GM23338 (cell line): Measurements from ENCODE around the gene PRCC. TPM values are rescaled to one million over a fixed set of nuclear protein-coding genes. Genes with fewer than 3 reads are reported as not detected.

Source experiments
- ATAC-seq: fragments of 200-7000 bp; cut with Tn5 transposase; 3 replicates; pipeline ENCODE4 v1.9.1; 2020
- DNase-seq: peaks from one replicate; pipeline ENCODE4 v3.0.0-alpha.2; 2015; ENCODE audit warnings: low spot score
- H2AFZ ChIP-seq: fragments of 200-600 bp; sonication (generic); 2 replicates; pipeline ENCODE4 v1.8.0; 2016; ENCODE audit warnings: antibody characterized with exemption, mild to moderate bottlenecking, moderate library complexity
- H3F3A ChIP-seq: fragments of 200-600 bp; sonication (generic); replicated peaks from 2 replicates; pipeline ENCODE4 v1.8.0; 2017; ENCODE audit warnings: antibody characterized with exemption, mixed run types, low read depth
- H3K27ac ChIP-seq: fragments of 200-600 bp; sonication (generic); 2 replicates; pipeline ENCODE4 v1.6.1; 2016; ENCODE audit warnings: low read depth
- H3K27me3 ChIP-seq: fragments of 200-600 bp; sonication (generic); 2 replicates; pipeline ENCODE4 v1.8.0; 2016; ENCODE audit warnings: mild to moderate bottlenecking, mixed run types, moderate library complexity; ENCODE audit not compliant: insufficient read depth
- H3K36me3 ChIP-seq: fragments of 200-600 bp; sonication (generic); 2 replicates; pipeline ENCODE4 v1.8.0; 2016; ENCODE audit warnings: mild to moderate bottlenecking; ENCODE audit not compliant: insufficient read depth
- H3K4me1 ChIP-seq: fragments of 200-600 bp; sonication (generic); 2 replicates; pipeline ENCODE4 v1.8.0; 2016; ENCODE audit warnings: mild to moderate bottlenecking, moderate library complexity; ENCODE audit not compliant: insufficient read depth
- H3K4me2 ChIP-seq: fragments of 200-600 bp; sonication (generic); 2 replicates; pipeline ENCODE4 v1.7.1; 2017; ENCODE audit warnings: mixed run types
- H3K4me3 ChIP-seq: fragments of 200-600 bp; sonication (generic); 2 replicates; pipeline ENCODE4 v1.6.1; 2016; ENCODE audit warnings: mixed run types
- H3K79me2 ChIP-seq: fragments of 200-600 bp; sonication (generic); replicated peaks from 2 replicates; pipeline ENCODE4 v1.8.0; 2017; ENCODE audit warnings: mild to moderate bottlenecking; ENCODE audit not compliant: insufficient read depth
- H3K9me2 ChIP-seq: fragments of 200-600 bp; sonication (generic); 2 replicates; pipeline ENCODE4 v1.8.0; 2017; ENCODE audit not compliant: insufficient read depth
- H4K20me1 ChIP-seq: fragments of 200-600 bp; sonication (generic); replicated peaks from 2 replicates; pipeline ENCODE4 v1.8.0; 2017; ENCODE audit warnings: mild to moderate bottlenecking; ENCODE audit not compliant: insufficient read depth
- H3K27ac Mint-ChIP-seq: 2 replicates; pipeline ENCODE4 v1.8.0; 2020; ENCODE audit warnings: inconsistent platforms, mild to moderate bottlenecking, moderate library complexity, mixed read lengths
- H3K27me3 Mint-ChIP-seq: 3 replicates; pipeline ENCODE4 v1.8.0; 2022; ENCODE audit warnings: low read depth, mild to moderate bottlenecking, moderate library complexity, mixed read lengths, inconsistent platforms; ENCODE audit not compliant: insufficient read depth, poor library complexity
- H3K36me3 Mint-ChIP-seq: 3 replicates; pipeline ENCODE4 v1.8.0; 2021; ENCODE audit warnings: low read depth, mild to moderate bottlenecking, inconsistent platforms, moderate library complexity, mixed read lengths
- H3K4me1 Mint-ChIP-seq: 3 replicates; pipeline ENCODE4 v1.8.0; 2020; ENCODE audit warnings: mild to moderate bottlenecking, inconsistent platforms, mixed read lengths
- H3K4me3 Mint-ChIP-seq: 3 replicates; pipeline ENCODE4 v1.8.0; 2021; ENCODE audit warnings: moderate library complexity, mild to moderate bottlenecking, inconsistent platforms, mixed read lengths
- H3K9me3 Mint-ChIP-seq: 3 replicates; pipeline ENCODE4 v1.8.0; 2020; ENCODE audit warnings: moderate library complexity, mild to moderate bottlenecking, inconsistent platforms, mixed read lengths
- CREB1 ChIP-seq: fragments of 250-450 bp; sonication (Bioruptor Pico); IDR thresholded peaks from 2 replicates; pipeline ENCODE4 v1.5.0; 2020; ENCODE audit warnings: low read depth, mild to moderate bottlenecking, moderate library complexity
- ETS1 ChIP-seq: IDR thresholded peaks from 2 replicates; pipeline ENCODE4 v1.6.1; 2016; ENCODE audit warnings: antibody characterized with exemption
- EZH2phosphoT487 ChIP-seq: fragments of 200-600 bp; sonication (generic); IDR thresholded peaks from one replicate; pipeline ENCODE4 v1.8.1; 2018; ENCODE audit warnings: antibody characterized with exemption; ENCODE audit not compliant: unreplicated experiment
- JUNB ChIP-seq: IDR thresholded peaks from one replicate; pipeline ENCODE4 v1.6.1; 2016; ENCODE audit warnings: antibody characterized with exemption; ENCODE audit not compliant: unreplicated experiment
- NANOG ChIP-seq: IDR thresholded peaks from 2 replicates; pipeline ENCODE4 v1.6.1; 2016; ENCODE audit warnings: antibody characterized with exemption, borderline replicate concordance
- POLR2AphosphoS5 ChIP-seq: IDR thresholded peaks from 2 replicates; pipeline ENCODE4 v1.6.1; 2016; ENCODE audit warnings: antibody characterized with exemption, low read depth
- REST ChIP-seq: IDR thresholded peaks from one replicate; pipeline ENCODE4 v1.6.1; 2018; ENCODE audit warnings: antibody characterized with exemption; ENCODE audit not compliant: unreplicated experiment
- STAT1 ChIP-seq: IDR thresholded peaks from one replicate; pipeline ENCODE4 v1.6.1; 2016; ENCODE audit warnings: antibody characterized with exemption; ENCODE audit not compliant: unreplicated experiment
- ZNF331 ChIP-seq: fragments of 250-450 bp; sonication (Bioruptor Pico); IDR thresholded peaks from 2 replicates; pipeline ENCODE4 v1.5.0; 2020; ENCODE audit warnings: low read depth, mild to moderate bottlenecking, moderate library complexity
- polyA plus RNA-seq: library from polyadenylated mRNA; unstranded; fragments of >200 nt; fragmentation: Nextera tagmentation; extraction: Ambion mirVana; gene quantifications from 2 replicates; pipeline ENCODE4 v1.2.1, GENCODE V29; 2016
- total RNA-seq: library from RNA; depleted of rRNA; stranded (reverse); fragments of >200 nt; shearing (Covaris generic); gene quantifications from 2 replicates; pipeline ENCODE4 v1.2.3, GENCODE V29; 2014
- TF ChIP-seq, protein P1 (sequence below), 2 experiments: fragments of 200-600 bp in 1 of 2; sonication (generic) in 1 of 2; conservative IDR thresholded peaks; 2 replicates each; pipeline versions ENCODE4 v1.5.1 to v1.6.1; 2016 to 2017; ENCODE audit warnings: antibody characterized with exemption in 2 of 2, low read depth in 2 of 2, mild to moderate bottlenecking in 2 of 2, moderate library complexity in 1 of 2

PRCC gene
- total and polyA plus RNA-seq, 2 experiments from 2014 or later: 66.2 to 72.9 TPM

- ATAC-seq: peak; percentile 84
- Mint-ChIP-seq H3K27me3 (peaks cover 40% of the 10 kb centered on the region), H3K36me3 (no peaks in the 10 kb centered on the region), H3K9me3 (no peaks in the 10 kb centered on the region), H3K4me3 (no peak overlapping the region), H3K27ac (no peak overlapping the region), H3K4me1 (peaks cover 14% of the 10 kb centered on the region)
- H2AFZ ChIP-seq: no peak overlapping the region
- H3K9me2 ChIP-seq: no peaks in the 10 kb centered on the region
- H3K27me3 ChIP-seq: peaks cover 58% of the 10 kb centered on the region
- no peaks in the 10 kb centered on the region for H3F3A ChIP-seq
- H3K36me3 ChIP-seq: no peaks in the 10 kb centered on the region
- peak; percentile 69 for DNase-seq
- H3K27ac ChIP-seq: no peak overlapping the region
- no peak for TF ChIP-seq JUNB
- TF ChIP-seq ZNF331 (CRISPR knock-in tag): no peak
- TF ChIP-seq, protein P1, sequence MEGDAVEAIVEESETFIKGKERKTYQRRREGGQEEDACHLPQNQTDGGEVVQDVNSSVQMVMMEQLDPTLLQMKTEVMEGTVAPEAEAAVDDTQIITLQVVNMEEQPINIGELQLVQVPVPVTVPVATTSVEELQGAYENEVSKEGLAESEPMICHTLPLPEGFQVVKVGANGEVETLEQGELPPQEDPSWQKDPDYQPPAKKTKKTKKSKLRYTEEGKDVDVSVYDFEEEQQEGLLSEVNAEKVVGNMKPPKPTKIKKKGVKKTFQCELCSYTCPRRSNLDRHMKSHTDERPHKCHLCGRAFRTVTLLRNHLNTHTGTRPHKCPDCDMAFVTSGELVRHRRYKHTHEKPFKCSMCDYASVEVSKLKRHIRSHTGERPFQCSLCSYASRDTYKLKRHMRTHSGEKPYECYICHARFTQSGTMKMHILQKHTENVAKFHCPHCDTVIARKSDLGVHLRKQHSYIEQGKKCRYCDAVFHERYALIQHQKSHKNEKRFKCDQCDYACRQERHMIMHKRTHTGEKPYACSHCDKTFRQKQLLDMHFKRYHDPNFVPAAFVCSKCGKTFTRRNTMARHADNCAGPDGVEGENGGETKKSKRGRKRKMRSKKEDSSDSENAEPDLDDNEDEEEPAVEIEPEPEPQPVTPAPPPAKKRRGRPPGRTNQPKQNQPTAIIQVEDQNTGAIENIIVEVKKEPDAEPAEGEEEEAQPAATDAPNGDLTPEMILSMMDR (conservative IDR thresholded peaks at IDR 0.05; ENCODE audit: low read depth in 2 of 2): peak; percentile 95 to 98
- H3K79me2 ChIP-seq: no peaks in the 10 kb centered on the region
- H3K4me2 ChIP-seq: no peak overlapping the region
- no peaks in the 10 kb centered on the region; the same call in 1 of the 2 replicates for H4K20me1 ChIP-seq
- peaks cover 8% of the 10 kb centered on the region; the same call in 1 of the 2 replicates for H3K4me1 ChIP-seq
- H3K4me3 ChIP-seq: no peak overlapping the region
Measured at GRCh38 chr1:156838972-156839371, 71.6 kb downstream of the PRCC start.

DNA sequence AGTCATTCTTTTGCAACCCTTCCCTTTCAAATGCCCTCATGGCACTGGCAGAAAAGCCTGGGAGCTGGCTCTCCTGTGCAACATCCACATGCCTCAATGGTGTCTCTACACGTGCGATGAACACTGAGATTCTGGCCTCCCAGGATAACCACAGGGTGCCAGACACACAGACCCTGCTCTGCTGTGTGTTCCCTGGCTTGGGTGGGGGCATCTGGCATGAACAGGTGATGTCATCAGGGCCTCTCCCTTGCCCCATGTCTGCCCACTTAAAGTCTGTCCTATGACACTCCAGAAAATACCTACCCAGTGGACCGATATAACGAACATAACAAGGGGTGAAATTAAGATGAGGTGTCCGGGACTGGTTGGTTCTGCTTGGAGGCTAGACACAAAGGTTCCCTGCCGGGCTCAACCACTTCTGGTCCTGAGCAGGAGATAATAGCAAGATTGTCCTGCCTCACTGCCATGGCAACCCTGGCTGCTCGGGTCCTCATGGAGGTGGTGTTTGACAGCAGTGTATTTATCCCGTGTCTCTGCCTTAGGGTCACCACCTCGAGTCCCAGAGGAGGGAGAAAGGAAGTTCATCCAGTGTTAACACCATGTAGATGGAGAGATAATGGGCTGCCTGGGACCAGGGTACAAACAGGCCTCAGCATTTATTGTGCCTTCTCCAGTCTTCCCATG lies 72.2 kb downstream of the PRCC start:
- Mint-ChIP-seq H3K36me3 (no peaks in the 10 kb centered on the region), H3K4me1 (peaks cover 16% of the 10 kb centered on the region), H3K27ac (no peak overlapping the region), H3K27me3 (peaks cover 45% of the 10 kb centered on the region), H3K4me3 (no peak overlapping the region), H3K9me3 (no peaks in the 10 kb centered on the region)
- Histone ChIP-seq H3K27me3 (peaks cover 58% of the 10 kb centered on the region), H3K27ac (no peak overlapping the region), H3K9me2 (no peaks in the 10 kb centered on the region), H3K4me2 (no peak overlapping the region), H3K79me2 (no peaks in the 10 kb centered on the region), H3K36me3 (no peaks in the 10 kb centered on the region), H2AFZ (no peak overlapping the region), H3F3A (no peaks in the 10 kb centered on the region), H3K4me3 (no peak overlapping the region), H4K20me1 (no peaks in the 10 kb centered on the region; the same call in 1 of the 2 replicates), H3K4me1 (peaks cover 10% of the 10 kb centered on the region; the same call in 1 of the 2 replicates)
- DNase-seq: no peak
- no peak for ATAC-seq
- TF ChIP-seq ETS1 (no peak), POLR2AphosphoS5 (no peak), STAT1 (no peak), JUNB (no peak), EZH2phosphoT487 (no peak), ZNF331 (CRISPR knock-in tag) (no peak), REST (no peak), NANOG (no peak), CREB1 (CRISPR knock-in tag) (no peak)
- TF ChIP-seq, protein P1 (conservative IDR thresholded peaks at IDR 0.05; ENCODE audit: low read depth in 2 of 2): no peak
